ENCODE results near the gene GPT2. TPM values are rescaled to one million over a fixed set of nuclear protein-coding genes. Genes with fewer than 3 reads are reported as not detected.
A peak's percentile ranks its signal among the peaks of the same experiment; 100 is the strongest.

GPT2 gene
- polyA plus RNA-seq, 1 experiment: 18.5 TPM

- DNase-seq (ENCODE audit: low read depth, low spot score): no peak
- no peaks in the 10 kb centered on the region for H3K27me3 ChIP-seq (ENCODE audit: control insufficient read depth, insufficient read depth, low read length)
- CTCF ChIA-PET: no interaction called here
- no peak for TF ChIP-seq CTCF (IDR thresholded peaks at IDR 0.05; ENCODE audit: low read depth, low read length)
- H3K4me3 ChIP-seq (ENCODE audit: low read depth, low read length): no peak overlapping the region
- H3K9me3 ChIP-seq (ENCODE audit: control insufficient read depth, insufficient read depth, low read length): no peaks in the 10 kb centered on the region; the same call in 1 of the 2 replicates
- POLR2A ChIA-PET: no interaction called here
- no peak overlapping the region for H3K27ac ChIP-seq (ENCODE audit: low read depth, low read length)
Measured at GRCh38 chr16:46970089-46970488, 85.9 kb downstream of the GPT2 start.

DNA sequence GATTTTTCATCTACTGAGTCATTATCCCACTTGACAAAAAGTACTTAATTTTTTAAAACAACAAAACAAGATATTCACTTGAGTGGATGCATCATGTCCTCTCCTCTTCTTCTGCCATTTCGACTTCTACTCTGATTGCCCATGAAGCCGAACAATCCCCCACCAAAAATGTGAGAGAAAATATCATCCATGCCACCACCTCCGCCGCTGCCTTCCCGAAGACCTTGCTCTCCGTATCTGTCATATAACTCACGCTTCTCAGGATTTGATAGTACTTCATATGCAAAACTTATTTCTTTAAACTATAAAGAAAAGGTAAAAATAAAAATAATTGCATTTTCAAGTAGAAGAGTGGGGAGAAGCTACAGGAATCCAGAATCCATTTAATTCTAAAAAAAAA, 87.1 kb downstream of the GPT2 start:
- Histone ChIP-seq H3K27me3 (ENCODE audit: control insufficient read depth, insufficient read depth, low read length) (no peaks in the 10 kb centered on the region), H3K4me3 (ENCODE audit: low read depth, low read length) (no peak overlapping the region), H3K9me3 (ENCODE audit: control insufficient read depth, insufficient read depth, low read length) (no peaks in the 10 kb centered on the region; the same call in 1 of the 2 replicates), H3K27ac (ENCODE audit: low read depth, low read length) (no peak overlapping the region)
- CTCF ChIA-PET: interaction anchor here (0.6 to 2.1 kb wide), 4 partner anchors 9 to 137 kb away, joined by 4 to 7 read pairs (median 6); no protein-coding TSS in a partner anchor
- no peak for TF ChIP-seq CTCF (IDR thresholded peaks at IDR 0.05; ENCODE audit: low read depth, low read length)
- DNase-seq (ENCODE audit: low read depth, low spot score): no peak
- POLR2A ChIA-PET: no interaction called here

- CTCF ChIA-PET: interaction anchor here (0.6 to 2.1 kb wide), 6 partner anchors 10 to 1192 kb away, joined by 3 to 9 read pairs (median 4); no protein-coding TSS in a partner anchor
- no peak for TF ChIP-seq CTCF (IDR thresholded peaks at IDR 0.05; ENCODE audit: low read depth, low read length)
- Histone ChIP-seq H3K4me3 (ENCODE audit: low read depth, low read length) (peak overlapping the region; percentile 83), H3K9me3 (ENCODE audit: control insufficient read depth, insufficient read depth, low read length) (no peaks in the 10 kb centered on the region; the same call in 1 of the 2 replicates), H3K27me3 (ENCODE audit: control insufficient read depth, insufficient read depth, low read length) (no peaks in the 10 kb centered on the region), H3K27ac (ENCODE audit: low read depth, low read length) (peak overlapping the region; percentile 77)
- POLR2A ChIA-PET: interaction anchor here (0.6 to 1.1 kb wide), 3 partner anchors 10 to 183 kb away, joined by 3 to 5 read pairs (median 3); no protein-coding TSS in a partner anchor
- no peak for DNase-seq (ENCODE audit: low read depth, low spot score)
Measured at GRCh38 chr16:46972429-46973206, 88.5 kb downstream of the GPT2 start.

DNA sequence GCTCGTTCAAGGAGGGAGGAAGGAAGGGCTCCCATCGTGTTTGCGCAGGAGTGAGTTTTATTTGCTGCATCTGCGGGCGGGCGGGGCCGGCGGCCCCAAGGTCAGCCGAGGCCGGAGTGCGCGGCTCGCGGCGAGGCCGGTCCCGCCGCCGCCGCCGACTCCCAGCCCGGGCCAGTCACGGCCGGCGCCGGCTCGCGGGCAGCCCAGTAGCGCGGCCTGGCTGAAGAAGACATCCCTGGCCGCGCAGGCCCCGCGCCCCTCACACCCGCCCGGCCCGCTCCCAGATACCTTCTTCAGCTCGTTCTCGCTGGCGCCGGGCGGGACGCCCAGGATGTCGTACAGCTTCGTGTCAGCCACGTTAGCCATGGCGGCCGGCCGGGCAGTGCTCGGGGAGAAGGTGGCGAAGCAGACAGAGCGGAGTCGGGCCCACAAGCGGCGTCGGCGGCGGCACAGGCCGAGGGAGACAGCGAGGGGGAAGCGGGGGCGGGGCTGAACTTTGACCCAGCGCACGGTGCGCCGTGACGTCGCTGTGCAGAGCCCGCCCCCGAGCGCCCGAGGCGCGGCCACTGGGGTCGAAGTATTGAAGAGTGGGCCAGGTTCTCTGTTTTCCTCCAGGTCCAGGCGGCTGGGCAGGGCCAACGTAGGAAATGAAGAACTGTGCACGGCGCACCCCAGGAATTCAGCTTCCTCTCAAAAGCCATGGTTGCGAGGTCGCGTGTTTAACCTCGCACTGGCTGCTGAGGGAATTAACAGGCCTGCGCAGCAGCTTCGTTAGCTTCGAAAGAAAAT, 89.2 kb downstream of the GPT2 start, which contains the start of gene DNAJA2:
DNAJA2 (minus strand) TSS at position 468 of the 789 bp plus-strand sequence; CDS start at position 366, 102 bp downstream.
- DNase-seq (ENCODE audit: low read depth, low spot score): peak; percentile 50
- H3K9me3 ChIP-seq (ENCODE audit: control insufficient read depth, insufficient read depth, low read length): no peaks in the 10 kb centered on the region; the same call in 1 of the 2 replicates
- H3K4me3 ChIP-seq (ENCODE audit: low read depth, low read length): peak within 1 kb of the TSS; percentile 83
- no peaks in the 10 kb centered on the region for H3K27me3 ChIP-seq (ENCODE audit: control insufficient read depth, insufficient read depth, low read length)
- TF ChIP-seq CTCF (IDR thresholded peaks at IDR 0.05; ENCODE audit: low read depth, low read length): no peak
- ChIA-PET CTCF (interaction anchor here (1.0 to 2.1 kb wide), 5 partner anchors 11 to 1192 kb away, joined by 3 to 9 read pairs (median 3); no protein-coding TSS in a partner anchor), POLR2A (interaction anchor here (0.6 to 1.1 kb wide), 3 partner anchors 11 to 184 kb away, joined by 3 to 5 read pairs (median 3); no protein-coding TSS in a partner anchor)
- H3K27ac ChIP-seq (ENCODE audit: low read depth, low read length): peak within 1 kb of the TSS; percentile 88

Measured in AG04450 (cell line).